Choroid plexus epithelial cell (primary cell): Measurements from ENCODE around the gene NOP16.

Experiments
- DNase-seq: peaks from one replicate; pipeline ENCODE4 v3.0.0-alpha.2; 2010; ENCODE audit warnings: low read depth
- H3K4me3 ChIP-seq: 2 replicates; pipeline ENCODE4 v1.5.1; 2011; ENCODE audit warnings: low read depth, mild to moderate bottlenecking, control low read depth, low read length, moderate library complexity
- CTCF ChIP-seq: conservative IDR thresholded peaks from 2 replicates; pipeline ENCODE4 v1.5.1; 2011; ENCODE audit warnings: low read depth, mild to moderate bottlenecking, control low read depth, inconsistent platforms, low read length, moderate library complexity

NOP16 gene

DNA sequence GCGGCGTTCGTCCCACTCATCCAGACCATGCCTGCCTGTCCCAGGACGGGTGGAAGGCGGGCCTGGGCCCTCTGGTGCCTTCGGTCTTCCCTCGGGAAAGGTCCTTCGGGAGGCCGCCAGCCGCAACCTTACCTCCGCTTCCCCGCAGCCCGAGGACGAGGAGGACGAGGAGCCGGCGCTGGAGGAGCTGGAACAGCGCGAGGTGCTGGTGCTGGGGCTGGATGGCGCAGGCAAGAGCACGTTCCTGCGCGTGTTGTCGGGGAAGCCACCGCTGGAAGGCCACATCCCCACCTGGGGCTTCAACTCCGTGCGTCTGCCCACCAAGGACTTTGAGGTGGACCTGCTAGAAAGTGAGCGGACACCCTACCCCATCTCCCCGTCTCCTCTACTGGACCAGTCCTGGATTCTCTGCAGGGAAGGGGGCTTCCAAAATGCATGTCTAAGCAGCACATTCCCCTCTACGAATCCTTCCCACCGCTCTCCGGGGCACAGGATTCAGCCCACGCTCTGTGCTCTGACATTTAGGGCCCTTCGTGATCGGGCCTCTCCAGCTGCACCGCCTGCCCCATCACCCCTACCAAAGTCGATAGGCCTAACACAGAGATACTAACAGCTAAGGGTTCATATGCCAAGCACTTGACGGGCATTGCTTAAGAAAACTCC lies 22.0 kb downstream of the NOP16 start:
- TF ChIP-seq CTCF = no peak
- H3K4me3 ChIP-seq = peak overlapping the region; percentile 68
- DNase-seq = peak; percentile 17

DNA sequence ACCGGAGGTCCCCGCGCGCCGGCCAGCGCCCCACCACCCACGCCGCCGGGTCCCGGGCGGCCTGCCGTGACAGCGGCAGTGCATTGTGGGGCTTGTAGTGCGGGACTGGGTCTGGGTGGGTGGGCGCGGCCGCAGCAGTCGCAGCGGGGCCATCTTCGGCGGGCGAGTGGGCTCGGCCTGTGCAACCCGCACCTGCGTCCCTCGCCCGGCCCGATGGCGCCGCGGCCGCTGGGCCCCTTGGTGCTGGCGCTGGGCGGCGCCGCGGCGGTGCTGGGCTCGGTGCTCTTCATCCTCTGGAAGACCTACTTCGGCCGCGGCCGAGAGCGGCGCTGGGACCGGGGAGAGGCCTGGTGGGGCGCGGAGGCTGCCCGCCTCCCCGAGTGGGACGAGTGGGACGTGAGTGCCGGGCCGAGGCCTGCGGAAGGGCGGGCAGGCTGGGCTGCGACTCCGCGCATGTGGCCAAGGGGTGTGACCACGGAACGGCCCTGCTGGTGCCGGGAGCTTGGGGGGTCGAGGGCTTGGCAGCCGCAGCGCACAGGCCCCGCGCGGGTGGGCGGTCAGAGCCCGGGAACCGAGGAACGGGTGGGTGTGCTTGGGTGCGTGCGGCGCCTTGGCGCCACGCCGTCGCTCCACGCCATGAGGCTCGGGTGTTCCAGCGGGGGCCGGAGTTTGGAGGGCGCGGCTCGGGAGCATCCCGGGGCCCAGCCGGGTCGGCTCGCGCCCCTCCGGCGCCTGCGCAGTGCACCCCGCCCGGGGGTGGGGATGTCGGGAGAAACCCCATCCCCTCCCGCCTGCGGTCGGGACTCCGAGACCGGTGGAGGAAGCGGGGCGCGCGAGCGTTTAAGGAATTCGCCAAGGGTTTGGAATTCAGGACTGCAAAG lies 22.8 kb downstream of the NOP16 start, which contains the start of gene ARL10:
ARL10 (plus strand) TSS at position 137 of the 881 bp plus-strand sequence; CDS start at position 214, 77 bp downstream.
- TF ChIP-seq CTCF = no peak
- peak; percentile 33 for DNase-seq

DNA sequence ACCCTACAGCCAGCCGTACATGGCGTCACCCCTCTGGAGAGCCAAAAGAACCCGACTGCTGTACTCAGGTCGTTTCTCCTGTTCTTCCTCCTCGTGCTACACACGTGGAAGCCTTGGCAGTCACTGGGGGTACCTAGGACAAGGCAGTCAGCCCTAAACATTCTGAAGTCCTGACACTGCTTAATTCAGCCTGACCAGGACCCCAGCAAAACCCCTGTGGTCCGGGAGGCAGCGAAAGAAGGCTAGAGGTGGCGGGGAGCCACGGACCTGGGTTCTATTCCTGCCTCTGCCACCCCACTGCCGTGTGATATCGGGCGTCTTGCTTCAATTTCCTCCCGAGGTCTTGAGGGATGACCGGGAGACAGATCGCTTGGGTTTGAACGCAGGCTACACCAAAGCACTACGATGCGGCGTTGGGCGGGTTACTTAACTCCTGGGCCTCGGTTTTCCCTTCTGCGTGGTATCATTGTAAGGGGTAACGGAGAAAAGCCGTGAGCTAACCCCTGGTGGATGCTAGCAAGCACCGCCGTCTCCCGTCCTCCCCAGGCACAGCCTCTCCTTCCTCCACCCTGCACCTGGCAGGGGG lies 23.5 kb downstream of the NOP16 start:
- peak; percentile 25 for DNase-seq
- no peak for TF ChIP-seq CTCF
- peak overlapping the region; percentile 68 for H3K4me3 ChIP-seq

More for the DNA sequence above, 22.8 kb downstream of the NOP16 start, which contains the start of gene ARL10:
- peak within 1 kb of the TSS; percentile 68 for H3K4me3 ChIP-seq

DNA sequence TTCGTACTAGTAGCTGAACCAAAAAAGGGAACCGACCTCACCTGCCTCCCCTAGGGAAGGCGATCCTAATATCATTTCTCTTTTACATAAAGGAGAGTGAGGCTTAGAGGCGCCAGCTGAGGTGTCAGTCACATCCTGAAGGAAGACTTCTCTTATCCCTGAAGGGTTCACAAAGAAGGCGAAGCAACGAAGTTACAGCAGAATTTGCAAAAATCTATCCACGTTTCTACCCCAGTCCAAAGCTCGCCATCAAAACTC lies 26.2 kb downstream of the NOP16 start:
- peak overlapping the region; percentile 97 for H3K4me3 ChIP-seq
- TF ChIP-seq CTCF = no peak
- no peak for DNase-seq

- TF ChIP-seq CTCF = peak; percentile 37
- H3K4me3 ChIP-seq = peak within 1 kb of the TSS; percentile 97
- peak; percentile 91 for DNase-seq
Measured at GRCh38 chr5:176361437-176362232, 26.8 kb downstream of the NOP16 start, which contains the start of gene KIAA1191. Gene KIAA1191 (minus strand): TSS chr5:176361764. CDS start chr5:176359508, 2,256 bp downstream.

GRCh38 chr5:176360894-176361436 lies 27.4 kb downstream of the NOP16 start:
- peak; percentile 20 for DNase-seq
- TF ChIP-seq CTCF = no peak
- peak overlapping the region; percentile 97 for H3K4me3 ChIP-seq
